CD14-positive monocyte (primary cell): ENCODE data around the gene HMG20B. TPM values are rescaled to one million over a fixed set of nuclear protein-coding genes. Genes with fewer than 3 reads are reported as not detected.

Source experiments
- DNase-seq, 3 donors: peaks; one replicate each; pipeline ENCODE4 v3.0.0-alpha.2; 2011 to 2022
- H2AFZ ChIP-seq: 2 replicates; pipeline ENCODE4 v1.6.0; 2012; ENCODE audit warnings: mild to moderate bottlenecking, low read depth, low read length, inconsistent platforms; ENCODE audit not compliant: insufficient read depth, poor library complexity, severe bottlenecking
- H3K27ac ChIP-seq, 2 donors: 1 replicate in 1 of 2; 2 replicates in 1 of 2; pipeline ENCODE4 v1.5.1; 2012 to 2013; ENCODE audit warnings: low read length in 2 of 2, control low read depth in 1 of 2, inconsistent platforms in 1 of 2, low read depth in 1 of 2, mild to moderate bottlenecking in 1 of 2
- H3K27me3 ChIP-seq, 2 donors: one replicate each; pipeline versions ENCODE4 v1.6.0 to v1.6.1; 2011 to 2013; ENCODE audit warnings: low read length in 2 of 2; ENCODE audit not compliant: control insufficient read depth in 2 of 2, insufficient read depth in 2 of 2
- H3K36me3 ChIP-seq, 2 donors: replicated peaks in 1 of 2; 1 replicate in 1 of 2; 2 replicates in 1 of 2; pipeline versions ENCODE4 v1.5.1 to v1.6.1; 2012 to 2013; ENCODE audit warnings: low read length in 2 of 2, control low read depth in 1 of 2, inconsistent platforms in 1 of 2, mild to moderate bottlenecking in 1 of 2; ENCODE audit not compliant: insufficient read depth in 2 of 2, control insufficient read depth in 1 of 2
- H3K4me1 ChIP-seq, 2 donors: 1 replicate in 1 of 2; 2 replicates in 1 of 2; pipeline versions ENCODE4 v1.5.1 to v1.6.1; 2012 to 2013; ENCODE audit warnings: low read length in 2 of 2, control low read depth in 1 of 2, inconsistent platforms in 1 of 2, mild to moderate bottlenecking in 1 of 2, moderate library complexity in 1 of 2; ENCODE audit not compliant: insufficient read depth in 2 of 2, control insufficient read depth in 1 of 2
- H3K4me2 ChIP-seq: replicated peaks from 2 replicates; pipeline ENCODE3; 2012; ENCODE audit warnings: low read length, moderate library complexity, mild to moderate bottlenecking; ENCODE audit not compliant: poor library complexity, severe bottlenecking; ENCODE audit errors: extremely low read depth
- H3K4me3 ChIP-seq, 3 experiments: fragments of 200-600 bp in 1 of 3; sonication (generic) in 1 of 3; replicated peaks in 1 of 3; 1 replicate in 2 of 3; 2 replicates in 1 of 3; pipeline ENCODE4 v1.5.1; 2011 to 2013; ENCODE audit warnings: low read length in 3 of 3, mild to moderate bottlenecking in 3 of 3, control low read depth in 2 of 3, low read depth in 2 of 3, inconsistent platforms in 1 of 3, moderate library complexity in 1 of 3
- H3K79me2 ChIP-seq: 2 replicates; pipeline ENCODE4 v1.6.0; 2012; ENCODE audit warnings: mild to moderate bottlenecking, control low read depth, inconsistent platforms, low read length, moderate library complexity; ENCODE audit not compliant: insufficient read depth
- H3K9ac ChIP-seq: 2 replicates; pipeline ENCODE4 v1.6.0; 2017; ENCODE audit warnings: low read length, mild to moderate bottlenecking; ENCODE audit not compliant: insufficient read depth, poor library complexity, severe bottlenecking
- H3K9me3 ChIP-seq, 2 donors: replicated peaks in 1 of 2; 1 replicate in 1 of 2; 2 replicates in 1 of 2; pipeline versions ENCODE4 v1.5.1 to v1.6.1; 2012 to 2013; ENCODE audit warnings: low read length in 2 of 2, control low read depth in 1 of 2; ENCODE audit not compliant: control insufficient read depth in 1 of 2, insufficient read depth in 1 of 2
- H4K20me1 ChIP-seq: 2 replicates; pipeline ENCODE4 v1.6.0; 2012; ENCODE audit warnings: mild to moderate bottlenecking, low read length, control low read depth, moderate library complexity; ENCODE audit not compliant: insufficient read depth
- H3K27ac Mint-ChIP-seq, 7 donors: one replicate each; pipeline ENCODE4 v1.8.0; 2020; ENCODE audit warnings: mild to moderate bottlenecking in 7 of 7, mixed read lengths in 7 of 7, moderate library complexity in 6 of 7, inconsistent platforms in 2 of 7
- H3K27me3 Mint-ChIP-seq, 3 donors: one replicate each; pipeline ENCODE4 v1.8.0; 2021 to 2022; ENCODE audit warnings: low read depth in 3 of 3, mild to moderate bottlenecking in 3 of 3, mixed read lengths in 3 of 3, moderate library complexity in 3 of 3, inconsistent platforms in 1 of 3
- H3K36me3 Mint-ChIP-seq, 2 donors: one replicate each; pipeline ENCODE4 v1.8.0; 2020; ENCODE audit warnings: mixed read lengths in 2 of 2, inconsistent platforms in 1 of 2, mild to moderate bottlenecking in 1 of 2
- H3K4me1 Mint-ChIP-seq: one replicate; pipeline ENCODE4 v1.8.0; 2020; ENCODE audit warnings: mild to moderate bottlenecking, mixed read lengths
- H3K4me3 Mint-ChIP-seq, 2 donors: one replicate each; pipeline ENCODE4 v1.8.0; 2020; ENCODE audit warnings: mild to moderate bottlenecking in 2 of 2, mixed read lengths in 2 of 2, moderate library complexity in 1 of 2
- H3K9me3 Mint-ChIP-seq, 7 donors: one replicate each; pipeline ENCODE4 v1.8.0; 2020 to 2022; ENCODE audit warnings: mixed read lengths in 7 of 7, mild to moderate bottlenecking in 6 of 7, moderate library complexity in 6 of 7, inconsistent platforms in 2 of 7
- CTCF ChIP-seq: fragments of 200-600 bp; IDR thresholded peaks from one replicate; pipeline ENCODE4 v1.8.0; 2022; ENCODE audit warnings: antibody characterized with exemption, mild to moderate bottlenecking
- WGBS: methylation state at CpG from one replicate; pipeline ENCODE4 v1.1.5; 2013; ENCODE audit warnings: missing lambda C conversion rate; ENCODE audit not compliant: insufficient coverage; 5-methylcytosine and 5-hydroxymethylcytosine counted together
- intact Hi-C, 2 donors: fragments of 100-400 bp; cut with micrococcal nuclease; formaldehyde crosslinking; loops; one replicate each; pipeline versions ENCODE4 v1.15.0 to v1.15.1; 2023
- polyA plus RNA-seq, 3 donors: library from polyadenylated mRNA; depleted of rRNA in 1 of 3; unstranded in 2 of 3; stranded (reverse) in 1 of 3; fragments of 300-500 nt in 2 of 3; fragments of >200 nt in 1 of 3; fragmentation: Illumina TruSeq in 2 of 3; gene quantifications; 1 replicate in 2 of 3; 2 replicates in 1 of 3; pipeline ENCODE4 v1.2.3, GENCODE V29; 2012 to 2021

The HMG20B gene
- polyA plus RNA-seq, 3 donors, result 52.4 to 58.8 (median 56.5) TPM

- Histone ChIP-seq H4K20me1 (peaks cover 58% of the 10 kb centered on the region), H3K27me3 (no peaks in the 10 kb centered on the region), H2AFZ (no peak overlapping the region), H3K27ac (no peak overlapping the region), H3K4me1 (peaks cover 30 to 39% of the 10 kb centered on the region in 2 donors), H3K4me2 (no peak overlapping the region), H3K9ac (no peak overlapping the region), H3K4me3 (no peak overlapping the region), H3K9me3 (no peaks in the 10 kb centered on the region), H3K79me2 (peaks cover 15% of the 10 kb centered on the region), H3K36me3 (peaks cover 48 to 57% of the 10 kb centered on the region in 2 donors)
- Mint-ChIP-seq H3K27me3 (peaks cover 0 to 1% (median 0%) of the 10 kb centered on the region in 3 donors), H3K27ac (peak overlapping the region in 6 of 7 donors; percentile 32 to 88 (median 68)), H3K4me3 (peak overlapping the region in 1 of 2 donors; percentile 37), H3K4me1 (peaks cover 31% of the 10 kb centered on the region), H3K36me3 (peaks cover 31 to 49% of the 10 kb centered on the region in 2 donors), H3K9me3 (peaks cover 0 to 2% (median 0%) of the 10 kb centered on the region in 7 donors)
- no peak for TF ChIP-seq CTCF
- 93% methylated on average over 10 of the region's 10 CpGs for whole genome bisulfite sequencing
- no peak for DNase-seq
- intact Hi-C loops, result loop anchor here (2.0 to 5.0 kb wide), 4 partner anchors 13 to 82 kb away; partner anchors contain the start of gene CACTIN (in 1 of the 2)
These were observed 27.1 kb upstream of the HMG20B start for GRCh38 chr19:3545669-3546034.

GRCh38 chr19:3546119-3546518, 26.6 kb upstream of the HMG20B start:
- Histone ChIP-seq H3K4me2 (no peak overlapping the region), H3K36me3 (peaks cover 48 to 62% of the 10 kb centered on the region in 2 donors), H3K79me2 (peaks cover 20% of the 10 kb centered on the region), H3K9ac (no peak overlapping the region), H4K20me1 (peaks cover 58% of the 10 kb centered on the region), H3K4me1 (peaks cover 30 to 39% of the 10 kb centered on the region in 2 donors), H2AFZ (no peak overlapping the region), H3K27me3 (no peaks in the 10 kb centered on the region), H3K4me3 (no peak overlapping the region), H3K27ac (no peak overlapping the region), H3K9me3 (no peaks in the 10 kb centered on the region)
- TF ChIP-seq CTCF, result no peak
- peaks cover 34% of the 10 kb centered on the region for H3K4me1 Mint-ChIP-seq
- intact Hi-C loops, result loop anchor here (5.0 kb wide), 3 partner anchors 36 to 81 kb away; partner anchors contain the start of gene CACTIN (in 1 of the 2)
- no peak overlapping the region for H3K4me3 Mint-ChIP-seq
- DNase-seq, result no peak
- H3K27me3 Mint-ChIP-seq, result peaks cover 0 to 1% (median 0%) of the 10 kb centered on the region in 3 donors
- H3K9me3 Mint-ChIP-seq, result peaks cover 0 to 2% (median 0%) of the 10 kb centered on the region in 7 donors
- WGBS, result 97% methylated on average over 11 of the region's 23 CpGs
- peaks cover 35 to 54% of the 10 kb centered on the region in 2 donors for H3K36me3 Mint-ChIP-seq
- peak overlapping the region in 3 of 7 donors; percentile 32 to 88 (median 52) for H3K27ac Mint-ChIP-seq
